Activated T-helper 2 cell treated with anti-CD3 and anti-CD28 coated beads, Interferon-gamma antibody, Interleukin-2, Interleukin-4, amounts not matched to agents 10 μg/mL and 5 μg/mL and 100 μg/mL, durations not matched to agents 14 hours and 24 hours and 36 hours (primary cell): ENCODE data around the gene CA9. TPM values are rescaled to one million over a fixed set of nuclear protein-coding genes. Genes with fewer than 3 reads are reported as not detected.

Experiments
- DNase-seq: peaks from one replicate; pipeline ENCODE4 v3.0.0; 2021; ENCODE audit warnings: low spot score
- H3K27ac Mint-ChIP-seq: one replicate; pipeline ENCODE4 v1.8.0; 2021; ENCODE audit warnings: mixed read lengths
- H3K27me3 Mint-ChIP-seq: one replicate; pipeline ENCODE4 v1.8.0; 2021; ENCODE audit warnings: low read depth, mixed read lengths
- H3K36me3 Mint-ChIP-seq: one replicate; pipeline ENCODE4 v1.8.0; 2021; ENCODE audit warnings: low read depth, mixed read lengths
- H3K4me1 Mint-ChIP-seq: one replicate; pipeline ENCODE4 v1.8.0; 2021; ENCODE audit warnings: low read depth, mixed read lengths
- H3K4me3 Mint-ChIP-seq: one replicate; pipeline ENCODE4 v1.8.0; 2021; ENCODE audit warnings: low read depth, mild to moderate bottlenecking, moderate library complexity, mixed read lengths
- H3K9me3 Mint-ChIP-seq: one replicate; pipeline ENCODE4 v1.8.0; 2021; ENCODE audit warnings: mixed read lengths
- intact Hi-C: fragments of 100-400 bp; cut with micrococcal nuclease; formaldehyde crosslinking; loops from one replicate; pipeline ENCODE4 v1.15.1; 2023
- total RNA-seq: library from RNA; stranded (reverse); gene quantifications from 2 replicates; pipeline ENCODE4 v1.2.3, GENCODE V29; 2022

The CA9 gene
- total RNA-seq, 1 donor from 2014 or later, result 0.89 TPM

- Mint-ChIP-seq H3K4me3 (peak overlapping the region; percentile 79), H3K27me3 (no peaks in the 10 kb centered on the region), H3K27ac (peak overlapping the region; percentile 3), H3K36me3 (peaks cover 10% of the 10 kb centered on the region), H3K9me3 (no peaks in the 10 kb centered on the region), H3K4me1 (peaks cover 12% of the 10 kb centered on the region)
- DNase-seq, result no peak
- intact Hi-C loops, result loop anchor here (2.0 kb wide), 1 partner anchor 87 kb away; the partner anchor contains the start of gene TESK1
These were observed 18.1 kb downstream of the CA9 start for GRCh38 chr9:35691757-35692301.

- DNase-seq, result no peak
- Mint-ChIP-seq H3K4me3 (no peak overlapping the region), H3K4me1 (peaks cover 2% of the 10 kb centered on the region), H3K9me3 (no peaks in the 10 kb centered on the region), H3K27ac (no peak overlapping the region), H3K36me3 (peaks cover 22% of the 10 kb centered on the region), H3K27me3 (no peaks in the 10 kb centered on the region)
- intact Hi-C loops, result loop anchor here (2.0 kb wide), 1 partner anchor 49 kb away; no protein-coding TSS in a partner anchor
These were observed 22.2 kb downstream of the CA9 start for GRCh38 chr9:35695943-35696401.

- Mint-ChIP-seq H3K27ac (no peak overlapping the region), H3K9me3 (no peaks in the 10 kb centered on the region)
- intact Hi-C loops, result loop anchor here (2.0 kb wide), 1 partner anchor 50 kb away; no protein-coding TSS in a partner anchor
These were observed 22.9 kb downstream of the CA9 start for GRCh38 chr9:35696520-35697215.

GRCh38 chr9:35697486-35697885 lies 23.8 kb downstream of the CA9 start:
- DNase-seq, result no peak
- Mint-ChIP-seq H3K4me3 (no peak overlapping the region), H3K27me3 (no peaks in the 10 kb centered on the region), H3K4me1 (peaks cover 2% of the 10 kb centered on the region), H3K36me3 (peaks cover 23% of the 10 kb centered on the region), H3K9me3 (no peaks in the 10 kb centered on the region), H3K27ac (no peak overlapping the region)
- intact Hi-C loops, result loop anchor here (2.0 kb wide), 1 partner anchor 51 kb away; no protein-coding TSS in a partner anchor

More at GRCh38 chr9:35696520-35697215, 22.9 kb downstream of the CA9 start:
- Mint-ChIP-seq H3K4me1 (peaks cover 2% of the 10 kb centered on the region), H3K36me3 (peaks cover 22% of the 10 kb centered on the region), H3K4me3 (no peak overlapping the region), H3K27me3 (no peaks in the 10 kb centered on the region)
- peak; percentile 40 for DNase-seq

- no peak overlapping the region for H3K27ac Mint-ChIP-seq
- no peak for DNase-seq
- H3K4me3 Mint-ChIP-seq, result no peak overlapping the region
- intact Hi-C loops, result no loop called here
- H3K27me3 Mint-ChIP-seq, result no peaks in the 10 kb centered on the region
- H3K4me1 Mint-ChIP-seq, result peaks cover 2% of the 10 kb centered on the region
- no peaks in the 10 kb centered on the region for H3K9me3 Mint-ChIP-seq
- H3K36me3 Mint-ChIP-seq, result peaks cover 30% of the 10 kb centered on the region
These were observed 24.5 kb downstream of the CA9 start for GRCh38 chr9:35698231-35698630.

GRCh38 chr9:35700031-35700430 lies 26.3 kb downstream of the CA9 start:
- Mint-ChIP-seq H3K4me3 (no peak overlapping the region), H3K4me1 (peaks cover 2% of the 10 kb centered on the region), H3K27me3 (no peaks in the 10 kb centered on the region), H3K9me3 (no peaks in the 10 kb centered on the region), H3K27ac (no peak overlapping the region), H3K36me3 (peaks cover 47% of the 10 kb centered on the region)
- intact Hi-C loops, result no loop called here
- DNase-seq, result no peak

GRCh38 chr9:35700942-35701341 lies 27.2 kb downstream of the CA9 start:
- Mint-ChIP-seq H3K36me3 (peaks cover 51% of the 10 kb centered on the region), H3K27ac (no peak overlapping the region), H3K27me3 (no peaks in the 10 kb centered on the region), H3K4me3 (no peak overlapping the region), H3K4me1 (peaks cover 2% of the 10 kb centered on the region), H3K9me3 (no peaks in the 10 kb centered on the region)
- intact Hi-C loops, result no loop called here
- no peak for DNase-seq

- DNase-seq, result no peak
- intact Hi-C loops, result no loop called here
- H3K27me3 Mint-ChIP-seq, result no peaks in the 10 kb centered on the region
- H3K4me1 Mint-ChIP-seq, result no peaks in the 10 kb centered on the region
- H3K36me3 Mint-ChIP-seq, result peaks cover 53% of the 10 kb centered on the region
- H3K9me3 Mint-ChIP-seq, result no peaks in the 10 kb centered on the region
- H3K4me3 Mint-ChIP-seq, result no peak overlapping the region
- no peak overlapping the region for H3K27ac Mint-ChIP-seq
These were observed 29.0 kb downstream of the CA9 start for GRCh38 chr9:35702696-35703095.

- intact Hi-C loops, result no loop called here
- no peaks in the 10 kb centered on the region for H3K27me3 Mint-ChIP-seq
- H3K27ac Mint-ChIP-seq, result no peak overlapping the region
- no peak overlapping the region for H3K4me3 Mint-ChIP-seq
- no peaks in the 10 kb centered on the region for H3K9me3 Mint-ChIP-seq
- no peaks in the 10 kb centered on the region for H3K4me1 Mint-ChIP-seq
- no peak for DNase-seq
- H3K36me3 Mint-ChIP-seq, result peaks cover 63% of the 10 kb centered on the region
These were observed 30.4 kb downstream of the CA9 start for GRCh38 chr9:35703906-35704672.

- H3K36me3 Mint-ChIP-seq, result peaks cover 69% of the 10 kb centered on the region
- H3K27ac Mint-ChIP-seq, result no peak overlapping the region
- intact Hi-C loops, result no loop called here
- H3K27me3 Mint-ChIP-seq, result no peaks in the 10 kb centered on the region
- H3K9me3 Mint-ChIP-seq, result no peaks in the 10 kb centered on the region
- H3K4me3 Mint-ChIP-seq, result no peak overlapping the region
- no peaks in the 10 kb centered on the region for H3K4me1 Mint-ChIP-seq
- DNase-seq, result no peak
These were observed 31.6 kb downstream of the CA9 start for GRCh38 chr9:35705372-35705771.

GRCh38 chr9:35705836-35706430 lies 32.2 kb downstream of the CA9 start:
- no peak overlapping the region for H3K27ac Mint-ChIP-seq
- intact Hi-C loops, result no loop called here
- no peak overlapping the region for H3K4me3 Mint-ChIP-seq
- no peaks in the 10 kb centered on the region for H3K4me1 Mint-ChIP-seq
- no peaks in the 10 kb centered on the region for H3K27me3 Mint-ChIP-seq
- no peak for DNase-seq
- H3K9me3 Mint-ChIP-seq, result no peaks in the 10 kb centered on the region
- peaks cover 75% of the 10 kb centered on the region for H3K36me3 Mint-ChIP-seq

- H3K4me3 Mint-ChIP-seq, result no peak overlapping the region
- no peak overlapping the region for H3K27ac Mint-ChIP-seq
- peaks cover 85% of the 10 kb centered on the region for H3K36me3 Mint-ChIP-seq
- no peak for DNase-seq
- H3K4me1 Mint-ChIP-seq, result no peaks in the 10 kb centered on the region
- H3K9me3 Mint-ChIP-seq, result no peaks in the 10 kb centered on the region
- intact Hi-C loops, result no loop called here
- H3K27me3 Mint-ChIP-seq, result no peaks in the 10 kb centered on the region
These were observed 33.2 kb downstream of the CA9 start for GRCh38 chr9:35706951-35707350.
